Left ventricle myocardium inferior (tissue), 1 donor: Measurements from ENCODE around the gene KLF6. TPM values are rescaled to one million over a fixed set of nuclear protein-coding genes. Genes with fewer than 3 reads are reported as not detected.

ENCODE experiments used
- DNase-seq: peaks from one replicate; pipeline ENCODE4 v3.0.0-alpha.2; 2020
- H3K27ac ChIP-seq: fragments of 200-600 bp; replicated peaks from 2 replicates; pipeline ENCODE4 v1.8.0; 2021
- H3K27me3 ChIP-seq: fragments of 200-600 bp; 2 replicates; pipeline ENCODE4 v1.8.0; 2021; ENCODE audit warnings: low read depth
- H3K36me3 ChIP-seq: fragments of 200-600 bp; 2 replicates; pipeline ENCODE4 v1.8.0; 2021
- H3K4me1 ChIP-seq: fragments of 200-600 bp; 2 replicates; pipeline ENCODE4 v1.8.0; 2021
- H3K4me3 ChIP-seq: fragments of 200-600 bp; 2 replicates; pipeline ENCODE4 v1.8.0; 2021; ENCODE audit warnings: mild to moderate bottlenecking, moderate library complexity
- H3K9me3 ChIP-seq: fragments of 200-600 bp; replicated peaks from 2 replicates; pipeline ENCODE4 v1.8.0; 2021
- intact Hi-C: fragments of 100-400 bp; cut with micrococcal nuclease; formaldehyde crosslinking; loops from one replicate; pipeline ENCODE4 v1.11.0; 2022
- total RNA-seq: library from RNA; stranded (reverse); fragmentation: NEBNext Ultra II Directional; extraction: Animal tissue kit (Norgen Biotek cat#: 25700); gene quantifications from one replicate; pipeline ENCODE4 v1.2.1, GENCODE V29; 2021
- TF ChIP-seq, protein P1 (sequence below): fragments of 200-600 bp; IDR thresholded peaks from 2 replicates; pipeline ENCODE4 v1.8.0; 2021; ENCODE audit warnings: antibody characterized with exemption, mild to moderate bottlenecking, borderline replicate concordance
- donor health status: DM: no; HTN: yes; CAD: no; lungs with severe emphysema.

Gene KLF6
- total RNA-seq, 1 donor from 2014 or later: 43.8 TPM

DNA sequence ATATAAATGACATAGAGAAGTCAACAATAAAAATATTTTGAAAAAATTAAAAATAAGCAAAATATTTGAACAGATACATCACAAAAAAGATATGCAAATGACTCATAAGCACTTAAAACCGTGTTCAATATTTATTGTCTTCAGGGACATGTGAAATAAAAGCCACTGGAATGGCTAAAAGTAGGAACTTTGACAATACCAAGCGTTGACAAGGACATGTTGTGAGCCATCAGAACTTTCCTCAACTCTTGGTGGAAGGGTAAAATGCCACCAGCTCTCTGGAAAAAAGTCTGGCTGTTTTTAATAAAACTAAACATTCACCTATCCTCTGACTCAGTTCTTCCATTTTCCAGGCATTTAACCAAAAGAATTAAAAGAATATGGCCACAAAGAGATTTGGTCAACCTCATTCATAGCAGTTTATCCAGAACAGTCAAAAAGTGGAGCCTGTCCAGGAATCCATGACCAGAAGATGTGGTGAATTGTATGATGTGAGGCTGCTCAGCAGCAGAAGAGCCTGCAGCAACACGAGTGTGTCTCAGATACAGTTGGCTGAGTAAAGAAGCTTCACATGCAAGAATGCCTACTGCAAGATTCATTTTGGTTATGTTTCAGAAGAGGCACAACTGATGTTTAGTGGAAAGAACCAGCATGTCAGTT, 7.1 kb upstream of the KLF6 start:
- no peaks in the 10 kb centered on the region for H3K27me3 ChIP-seq
- no peaks in the 10 kb centered on the region for H3K36me3 ChIP-seq
- no peak for DNase-seq
- TF ChIP-seq, protein P1, sequence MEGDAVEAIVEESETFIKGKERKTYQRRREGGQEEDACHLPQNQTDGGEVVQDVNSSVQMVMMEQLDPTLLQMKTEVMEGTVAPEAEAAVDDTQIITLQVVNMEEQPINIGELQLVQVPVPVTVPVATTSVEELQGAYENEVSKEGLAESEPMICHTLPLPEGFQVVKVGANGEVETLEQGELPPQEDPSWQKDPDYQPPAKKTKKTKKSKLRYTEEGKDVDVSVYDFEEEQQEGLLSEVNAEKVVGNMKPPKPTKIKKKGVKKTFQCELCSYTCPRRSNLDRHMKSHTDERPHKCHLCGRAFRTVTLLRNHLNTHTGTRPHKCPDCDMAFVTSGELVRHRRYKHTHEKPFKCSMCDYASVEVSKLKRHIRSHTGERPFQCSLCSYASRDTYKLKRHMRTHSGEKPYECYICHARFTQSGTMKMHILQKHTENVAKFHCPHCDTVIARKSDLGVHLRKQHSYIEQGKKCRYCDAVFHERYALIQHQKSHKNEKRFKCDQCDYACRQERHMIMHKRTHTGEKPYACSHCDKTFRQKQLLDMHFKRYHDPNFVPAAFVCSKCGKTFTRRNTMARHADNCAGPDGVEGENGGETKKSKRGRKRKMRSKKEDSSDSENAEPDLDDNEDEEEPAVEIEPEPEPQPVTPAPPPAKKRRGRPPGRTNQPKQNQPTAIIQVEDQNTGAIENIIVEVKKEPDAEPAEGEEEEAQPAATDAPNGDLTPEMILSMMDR: no peak
- no peak overlapping the region for H3K27ac ChIP-seq
- H3K9me3 ChIP-seq: peaks cover 39% of the 10 kb centered on the region
- intact Hi-C loops: no loop called here
- H3K4me1 ChIP-seq: peaks cover under 1% of the 10 kb centered on the region
- H3K4me3 ChIP-seq: no peak overlapping the region

DNA sequence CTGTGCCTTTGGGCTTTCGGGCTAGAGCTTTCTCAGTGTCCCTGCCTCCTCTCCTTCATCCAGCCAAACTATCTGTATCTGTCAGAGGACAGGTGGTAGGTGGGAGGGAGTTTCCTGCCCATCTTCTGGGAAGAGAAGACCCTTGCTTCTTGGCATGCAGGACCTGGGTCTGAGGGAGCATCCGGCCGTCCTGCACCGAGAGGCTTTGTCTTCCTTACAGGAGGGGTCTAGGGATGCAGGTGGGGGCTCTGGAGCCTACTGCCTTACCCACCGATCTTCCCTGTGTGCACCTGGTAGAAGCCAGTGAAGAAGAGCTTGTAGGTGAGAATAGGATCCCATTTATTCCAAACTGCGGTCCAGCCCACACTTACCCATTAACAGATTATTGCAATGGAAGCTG, 5.8 kb upstream of the KLF6 start:
- H3K27me3 ChIP-seq: no peaks in the 10 kb centered on the region
- H3K4me1 ChIP-seq: peaks cover 13% of the 10 kb centered on the region
- no peak for DNase-seq
- H3K4me3 ChIP-seq: no peak overlapping the region
- no peak overlapping the region for H3K27ac ChIP-seq
- no peaks in the 10 kb centered on the region for H3K36me3 ChIP-seq
- TF ChIP-seq, protein P1: no peak
- intact Hi-C loops: no loop called here
- peaks cover 32% of the 10 kb centered on the region for H3K9me3 ChIP-seq

DNA sequence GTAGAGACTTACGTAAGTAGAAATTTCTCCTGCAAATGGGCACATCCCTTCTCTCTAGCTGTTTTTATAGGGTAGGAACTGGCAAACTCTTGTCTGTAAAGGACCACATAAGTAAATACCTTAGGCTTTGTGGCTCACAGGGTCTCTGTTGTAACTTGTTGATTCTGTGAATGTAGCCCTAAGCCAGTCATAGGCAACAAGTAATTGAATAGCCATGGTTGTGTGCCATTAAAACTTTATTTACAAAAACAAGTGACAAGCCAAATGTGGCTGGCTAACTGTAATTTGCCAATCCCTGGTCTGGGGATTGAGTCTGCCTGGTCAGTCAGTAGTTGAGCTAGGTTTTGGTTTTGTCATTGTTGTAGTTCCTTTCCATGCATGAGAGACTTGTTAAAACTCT, 5.3 kb upstream of the KLF6 start:
- intact Hi-C loops: no loop called here
- no peak for DNase-seq
- no peaks in the 10 kb centered on the region for H3K36me3 ChIP-seq
- peaks cover 32% of the 10 kb centered on the region for H3K9me3 ChIP-seq
- no peak overlapping the region for H3K27ac ChIP-seq
- TF ChIP-seq, protein P1: no peak
- H3K4me3 ChIP-seq: no peak overlapping the region
- no peaks in the 10 kb centered on the region for H3K27me3 ChIP-seq
- H3K4me1 ChIP-seq: peaks cover 17% of the 10 kb centered on the region

DNA sequence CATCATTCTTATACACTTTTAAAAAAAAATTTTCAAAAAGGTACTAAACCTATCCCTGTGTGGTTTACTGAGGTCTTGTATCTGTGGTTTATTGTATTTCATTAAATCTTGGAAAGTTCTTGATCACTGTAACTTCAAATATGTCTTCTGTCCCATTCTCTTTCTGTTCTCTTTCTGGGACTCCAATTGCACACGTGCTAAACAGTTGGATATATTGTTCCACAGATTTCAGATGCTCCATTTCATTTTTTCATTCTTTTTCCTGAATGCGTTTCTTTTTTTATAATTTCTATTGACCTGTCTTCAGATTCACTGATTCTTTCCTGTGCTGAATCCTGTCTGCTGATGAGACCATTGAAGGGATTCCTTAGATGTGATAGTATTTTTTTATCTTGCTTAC, 4.6 kb upstream of the KLF6 start:
- Histone ChIP-seq H3K27me3 (no peaks in the 10 kb centered on the region), H3K27ac (no peak overlapping the region), H3K4me1 (peaks cover 21% of the 10 kb centered on the region), H3K36me3 (no peaks in the 10 kb centered on the region), H3K9me3 (peaks cover 32% of the 10 kb centered on the region), H3K4me3 (no peak overlapping the region)
- DNase-seq: no peak
- TF ChIP-seq, protein P1: no peak
- intact Hi-C loops: no loop called here

DNA sequence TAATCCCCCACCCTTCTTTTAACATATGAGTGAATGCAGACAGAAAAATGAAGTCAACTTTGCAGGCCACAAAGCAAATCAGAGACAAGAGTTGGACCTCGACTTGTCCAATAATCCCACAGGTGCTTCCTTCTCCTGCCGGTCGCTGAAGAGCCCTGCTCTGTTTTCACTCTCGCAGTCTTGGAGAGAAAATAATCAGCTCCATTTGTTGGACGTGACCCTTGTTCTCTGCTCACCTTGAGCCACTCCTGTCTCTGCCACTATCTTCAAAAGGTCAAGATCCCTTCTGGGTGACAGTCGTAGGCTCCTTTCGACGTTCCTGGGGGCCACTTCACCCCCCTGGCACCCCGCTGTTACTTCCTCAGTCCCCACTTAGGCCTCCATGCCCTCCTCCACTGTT, 2.8 kb upstream of the KLF6 start:
- no peaks in the 10 kb centered on the region for H3K36me3 ChIP-seq
- H3K9me3 ChIP-seq: peaks cover 21% of the 10 kb centered on the region
- H3K4me1 ChIP-seq: peaks cover 35% of the 10 kb centered on the region
- H3K27me3 ChIP-seq: no peaks in the 10 kb centered on the region
- TF ChIP-seq, protein P1: no peak
- intact Hi-C loops: no loop called here
- no peak for DNase-seq
- peak overlapping the region; percentile 99 for H3K27ac ChIP-seq
- no peak overlapping the region for H3K4me3 ChIP-seq
